Endothelial cell of umbilical vein (primary cell): ENCODE measurements around the gene KCNB1.

Source experiments
- CTCF ChIP-seq, 2 donors: IDR thresholded peaks; 1 replicate in 1 of 2; 2 replicates in 1 of 2; pipeline ENCODE4 v1.5.1; 2011; ENCODE audit warnings: low read length in 2 of 2, mild to moderate bottlenecking in 2 of 2, moderate library complexity in 2 of 2, control low read depth in 1 of 2, inconsistent platforms in 1 of 2, low read depth in 1 of 2; ENCODE audit not compliant: insufficient read depth in 1 of 2; ENCODE audit errors: extremely low read depth in 1 of 2
- EZH2 ChIP-seq: IDR thresholded peaks from 2 replicates; pipeline ENCODE4 v1.6.1; 2012; ENCODE audit warnings: borderline replicate concordance, low read depth, mild to moderate bottlenecking, moderate library complexity, low read length, inconsistent platforms; ENCODE audit not compliant: severe bottlenecking
- FOS ChIP-seq: IDR thresholded peaks from 2 replicates; pipeline ENCODE4 v1.6.1; 2011; ENCODE audit warnings: mild to moderate bottlenecking, low read length, moderate library complexity, borderline replicate concordance; ENCODE audit not compliant: insufficient read depth
- JUN ChIP-seq: IDR thresholded peaks from 2 replicates; pipeline ENCODE4 v1.6.1; 2011; ENCODE audit warnings: borderline replicate concordance, low read depth; ENCODE audit not compliant: insufficient read length, insufficient read depth
- MAX ChIP-seq: IDR thresholded peaks from 2 replicates; pipeline ENCODE4 v1.6.1; 2011; ENCODE audit not compliant: insufficient read depth, insufficient read length
- MYC ChIP-seq: IDR thresholded peaks from one replicate; pipeline ENCODE4 v1.6.1; 2011; ENCODE audit warnings: mild to moderate bottlenecking, low read depth, low read length
- POLR2A ChIP-seq: IDR thresholded peaks from 2 replicates; pipeline ENCODE4 v1.6.1; 2012; ENCODE audit warnings: low read depth, mild to moderate bottlenecking, control low read depth, low read length
- POLR2AphosphoS5 ChIP-seq: IDR thresholded peaks from 2 replicates; pipeline ENCODE4 v1.6.1; 2012; ENCODE audit warnings: low read depth, mild to moderate bottlenecking, control low read depth, low read length, moderate library complexity; ENCODE audit not compliant: insufficient read depth

- no peak for TF ChIP-seq POLR2A
- no peak for TF ChIP-seq CTCF (IDR thresholded peaks at IDR 0.05; ENCODE audit: extremely low read depth in 1 of 2, insufficient read depth in 1 of 2, low read depth in 1 of 2, low read length in 2 of 2)
- no peak for TF ChIP-seq EZH2
- TF ChIP-seq POLR2AphosphoS5, result no peak
- TF ChIP-seq JUN, result no peak
- TF ChIP-seq MYC, result no peak
- no peak for TF ChIP-seq FOS
- no peak for TF ChIP-seq MAX
Measured at GRCh38 chr20:49485563-49485962, 3.1 kb upstream of the KCNB1 start.
